Type B pancreatic cell (in vitro differentiated cells): ENCODE results near the gene PCDHGA2. TPM values are rescaled to one million over a fixed set of nuclear protein-coding genes. Genes with fewer than 3 reads are reported as not detected.
"Not testable (repeated sequence)": the region's sequence is repeated elsewhere in the genome, so short reads cannot be mapped to it uniquely, and the experiment has no call there.

Source experiments
- DNase-seq: peaks from one replicate; pipeline ENCODE4 v3.0.0; 2021; ENCODE audit warnings: mixed read lengths; ENCODE audit not compliant: unreplicated experiment; ENCODE audit errors: extremely low spot score
- H3K27ac Mint-ChIP-seq: 2 replicates; pipeline ENCODE4 v1.8.0; 2021; ENCODE audit warnings: mild to moderate bottlenecking, mixed read lengths
- H3K27me3 Mint-ChIP-seq: 2 replicates; pipeline ENCODE4 v1.8.0; 2021; ENCODE audit warnings: mixed read lengths
- H3K36me3 Mint-ChIP-seq: 2 replicates; pipeline ENCODE4 v1.8.0; 2021; ENCODE audit warnings: mixed read lengths
- H3K4me1 Mint-ChIP-seq: one replicate; pipeline ENCODE4 v1.8.0; 2021; ENCODE audit warnings: mixed read lengths; ENCODE audit not compliant: unreplicated experiment
- H3K4me3 Mint-ChIP-seq: 2 replicates; pipeline ENCODE4 v1.8.0; 2021; ENCODE audit warnings: mild to moderate bottlenecking, mixed read lengths
- H3K9me3 Mint-ChIP-seq: 2 replicates; pipeline ENCODE4 v1.8.0; 2021; ENCODE audit warnings: mixed read lengths
- CTCF ChIP-seq: fragments of 200-600 bp; sonication (generic); conservative IDR thresholded peaks from 2 replicates; pipeline ENCODE4 v1.5.0; 2021; ENCODE audit warnings: antibody characterized with exemption, mild to moderate bottlenecking
- long read RNA-seq: library from polyadenylated mRNA; unstranded; transcript quantifications from one replicate; pipeline ENCODE4 v2.0.0, GENCODE V29; 2020
- total RNA-seq: library from RNA; stranded (reverse); gene quantifications from 2 replicates; pipeline ENCODE4 v1.2.1, GENCODE V29; 2021; ENCODE audit warnings: low replicate concordance

Gene PCDHGA2
- total RNA-seq = 0.17 and 0.69 TPM in 2 replicates
- long read RNA-seq = 0 reads

- DNase-seq = no peak
- Mint-ChIP-seq H3K4me1 (no peaks in the 10 kb centered on the region), H3K27ac (no peak within 1 kb of the TSS), H3K9me3 (peaks cover 11% of the 10 kb centered on the region), H3K36me3 (no peaks in the 10 kb centered on the region), H3K27me3 (no peaks in the 10 kb centered on the region), H3K4me3 (no peak within 1 kb of the TSS)
- TF ChIP-seq CTCF = peak; percentile 46
Observed at GRCh38 chr5:141338538-141339306, at the start of gene PCDHGA2. Gene PCDHGA2, plus strand, starts transcription at chr5:141338760.

- no peak for TF ChIP-seq CTCF
- Mint-ChIP-seq H3K27ac (no peak overlapping the region), H3K9me3 (peaks cover 16% of the 10 kb centered on the region), H3K27me3 (no peaks in the 10 kb centered on the region), H3K4me3 (no peak overlapping the region), H3K36me3 (peaks cover 21% of the 10 kb centered on the region), H3K4me1 (no peaks in the 10 kb centered on the region)
- DNase-seq = no peak
Observed at GRCh38 chr5:141298376-141298775, 40.2 kb upstream of the PCDHGA2 start.

- H3K36me3 Mint-ChIP-seq = peaks cover 16% of the 10 kb centered on the region
- H3K4me1 Mint-ChIP-seq = no peaks in the 10 kb centered on the region
- H3K4me3 Mint-ChIP-seq = no peak within 1 kb of the TSS
- H3K27ac Mint-ChIP-seq = no peak within 1 kb of the TSS
- H3K9me3 Mint-ChIP-seq = peaks cover 7% of the 10 kb centered on the region
- TF ChIP-seq CTCF = no peak
- no peak for DNase-seq
- no peaks in the 10 kb centered on the region for H3K27me3 Mint-ChIP-seq
Observed at GRCh38 chr5:141303756-141304155, 34.8 kb upstream of the PCDHGA2 start, which contains the start of gene SLC25A2. Gene SLC25A2, minus strand, starts transcription at chr5:141304049. Its CDS starts 184 bp downstream, at chr5:141303865.

GRCh38 chr5:141306630-141307029, 31.9 kb upstream of the PCDHGA2 start:
- no peak for DNase-seq
- no peaks in the 10 kb centered on the region for H3K27me3 Mint-ChIP-seq
- no peak for TF ChIP-seq CTCF
- H3K27ac Mint-ChIP-seq = no peak overlapping the region
- H3K4me3 Mint-ChIP-seq = no peak overlapping the region
- H3K9me3 Mint-ChIP-seq = peaks cover 15% of the 10 kb centered on the region
- H3K36me3 Mint-ChIP-seq = peaks cover 23% of the 10 kb centered on the region
- H3K4me1 Mint-ChIP-seq = no peaks in the 10 kb centered on the region

- DNase-seq = no peak
- H3K27ac Mint-ChIP-seq = no peak overlapping the region
- H3K4me1 Mint-ChIP-seq = no peaks in the 10 kb centered on the region
- no peak overlapping the region for H3K4me3 Mint-ChIP-seq
- H3K27me3 Mint-ChIP-seq = no peaks in the 10 kb centered on the region
- H3K9me3 Mint-ChIP-seq = peaks cover 42% of the 10 kb centered on the region
- TF ChIP-seq CTCF = no peak
- peaks cover 60% of the 10 kb centered on the region for H3K36me3 Mint-ChIP-seq
Observed at GRCh38 chr5:141313711-141314110, 24.8 kb upstream of the PCDHGA2 start.

- peaks cover 48% of the 10 kb centered on the region for H3K9me3 Mint-ChIP-seq
- H3K27me3 Mint-ChIP-seq = not testable (repeated sequence)
Observed at GRCh38 chr5:141316963-141317362, 21.6 kb upstream of the PCDHGA2 start.

More at GRCh38 chr5:141316963-141317362, 21.6 kb upstream of the PCDHGA2 start:
- peaks cover 72% of the 10 kb centered on the region for H3K36me3 Mint-ChIP-seq
- not testable (repeated sequence) for H3K27ac Mint-ChIP-seq, H3K4me3 Mint-ChIP-seq, DNase-seq
- peaks cover 12% of the 10 kb centered on the region for H3K4me1 Mint-ChIP-seq
